ENCODE results near the gene PAPLN. TPM values are rescaled to one million over a fixed set of nuclear protein-coding genes. Genes with fewer than 3 reads are reported as not detected.

Gene PAPLN
- total and polyA plus RNA-seq, 7 donors = 0.26 to 0.79 (median 0.44) TPM

GRCh38 chr14:73259837-73260236 lies 22.5 kb downstream of the PAPLN start:
- intact Hi-C loops (cut with DNase I) = no loop called here
- no peak for DNase-seq
- H3K36me3 ChIP-seq (ENCODE audit: insufficient read depth in 1 of 2, low read depth in 1 of 2) = no peaks in the 10 kb centered on the region

GRCh38 chr14:73260574-73260973 lies 23.3 kb downstream of the PAPLN start:
- no peak for ATAC-seq
- no peak for DNase-seq
- WGBS, 3 donors = 69 to 84% (median 74%) methylated on average over 11 of the region's 11 CpGs
- no peak overlapping the region for H3K27ac ChIP-seq
- intact Hi-C loops (cut with DNase I) = no loop called here
- peaks cover 0 to 5% (median 0%) of the 10 kb centered on the region in 3 donors for H3K27me3 ChIP-seq (ENCODE audit: insufficient read depth in 3 of 3, low read length in 2 of 3)
- H3K4me1 ChIP-seq = no peaks in the 10 kb centered on the region
- H3K4me3 ChIP-seq = no peak overlapping the region
- TF ChIP-seq CTCF (IDR thresholded peaks at IDR 0.05) = no peak
- H3K9me3 ChIP-seq = no peaks in the 10 kb centered on the region
- no peaks in the 10 kb centered on the region for H3K36me3 ChIP-seq (ENCODE audit: insufficient read depth in 1 of 2, low read depth in 1 of 2)

More at GRCh38 chr14:73259837-73260236, 22.5 kb downstream of the PAPLN start:
- no peak for TF ChIP-seq CTCF (IDR thresholded peaks at IDR 0.05)
- Histone ChIP-seq H3K4me1 (no peaks in the 10 kb centered on the region), H3K27me3 (ENCODE audit: insufficient read depth in 3 of 3, low read length in 2 of 3) (no peaks in the 10 kb centered on the region), H3K4me3 (no peak overlapping the region), H3K9me3 (no peaks in the 10 kb centered on the region), H3K27ac (no peak overlapping the region)
- ATAC-seq = no peak
- WGBS, 3 donors = 67 to 82% (median 76%) methylated on average over 9 of the region's 9 CpGs

GRCh38 chr14:73261075-73261474 lies 23.8 kb downstream of the PAPLN start:
- no peak for DNase-seq
- Histone ChIP-seq H3K9me3 (no peaks in the 10 kb centered on the region), H3K27me3 (ENCODE audit: insufficient read depth in 3 of 3, low read length in 2 of 3) (peaks cover 0 to 5% (median 0%) of the 10 kb centered on the region in 3 donors), H3K4me1 (no peaks in the 10 kb centered on the region), H3K4me3 (no peak overlapping the region), H3K36me3 (ENCODE audit: insufficient read depth in 1 of 2, low read depth in 1 of 2) (no peaks in the 10 kb centered on the region), H3K27ac (no peak overlapping the region)
- no peak for ATAC-seq
- intact Hi-C loops (cut with DNase I) = no loop called here
- 57 to 73% (median 69%) methylated on average over 6 of the region's 6 CpGs for WGBS, 3 donors
- no peak for TF ChIP-seq CTCF (IDR thresholded peaks at IDR 0.05)

- WGBS, 3 donors = 88 to 89% (median 88%) methylated on average over 15 of the region's 15 CpGs
- Histone ChIP-seq H3K9me3 (no peaks in the 10 kb centered on the region), H3K27me3 (ENCODE audit: insufficient read depth in 3 of 3, low read length in 2 of 3) (peaks cover 0 to 5% (median 0%) of the 10 kb centered on the region in 3 donors), H3K4me3 (no peak overlapping the region), H3K27ac (no peak overlapping the region), H3K4me1 (no peaks in the 10 kb centered on the region), H3K36me3 (ENCODE audit: insufficient read depth in 1 of 2, low read depth in 1 of 2) (no peaks in the 10 kb centered on the region)
- no peak for TF ChIP-seq CTCF (IDR thresholded peaks at IDR 0.05)
- no peak for DNase-seq
- intact Hi-C loops (cut with DNase I) = no loop called here
- ATAC-seq = no peak
Observed at GRCh38 chr14:73261520-73262426, 24.5 kb downstream of the PAPLN start.

All from psoas muscle (tissue), 8 donors.